HG02870 (cell line): ENCODE data around the gene HOXD4.

Experiments used
- ATAC-seq: cut with Tn5 transposase; IDR thresholded peaks from one replicate; pipeline ENCODE4 v1.9.1; 2021; ENCODE audit warnings: mild to moderate bottlenecking, moderate library complexity; ENCODE audit not compliant: unreplicated experiment

HOXD4 gene

GRCh38 chr2:176170602-176171305 lies 19.4 kb downstream of the HOXD4 start:
- no peak for ATAC-seq

- no peak for ATAC-seq
Observed at GRCh38 chr2:176171351-176172006, 20.1 kb downstream of the HOXD4 start.

- ATAC-seq = no peak
Observed at GRCh38 chr2:176172007-176172894, 20.9 kb downstream of the HOXD4 start.

- ATAC-seq = no peak
Observed at GRCh38 chr2:176172895-176173566, 21.7 kb downstream of the HOXD4 start.

GRCh38 chr2:176173567-176174381 lies 22.4 kb downstream of the HOXD4 start:
- no peak for ATAC-seq

GRCh38 chr2:176174382-176174823 lies 23.1 kb downstream of the HOXD4 start:
- ATAC-seq = no peak

- no peak for ATAC-seq
Observed at GRCh38 chr2:176174824-176175708, 23.7 kb downstream of the HOXD4 start.

GRCh38 chr2:176175709-176176607 lies 24.6 kb downstream of the HOXD4 start:
- no peak for ATAC-seq

GRCh38 chr2:176177580-176178037 lies 26.3 kb downstream of the HOXD4 start:
- no peak for ATAC-seq

GRCh38 chr2:176178038-176178756 lies 26.8 kb downstream of the HOXD4 start:
- ATAC-seq = no peak

GRCh38 chr2:176178757-176179295 lies 27.5 kb downstream of the HOXD4 start:
- ATAC-seq = no peak

- ATAC-seq = no peak
Observed at GRCh38 chr2:176181551-176181950, 30.2 kb downstream of the HOXD4 start.

GRCh38 chr2:176182671-176183070 lies 31.3 kb downstream of the HOXD4 start:
- ATAC-seq = no peak

- no peak for ATAC-seq
Observed at GRCh38 chr2:176184749-176185148, 33.4 kb downstream of the HOXD4 start.

- no peak for ATAC-seq
Observed at GRCh38 chr2:176186024-176186423, 34.7 kb downstream of the HOXD4 start.

- no peak for ATAC-seq
Observed at GRCh38 chr2:176187200-176187898, 36.0 kb downstream of the HOXD4 start.
